Liver (tissue), 9 donors: ENCODE results near the gene SERPINB8. TPM values are rescaled to one million over a fixed set of nuclear protein-coding genes. Genes with fewer than 3 reads are reported as not detected.

Experiments
- DNase-seq: peaks from one replicate; pipeline ENCODE4 v3.0.0-alpha.2; 2017; ENCODE audit warnings: low spot score
- H3K27ac ChIP-seq, 2 donors: one replicate each; pipeline ENCODE4 v1.7.0; 2013; ENCODE audit warnings: inconsistent platforms in 2 of 2, low read length in 2 of 2, control low read depth in 1 of 2, low read depth in 1 of 2, mild to moderate bottlenecking in 1 of 2
- H3K27me3 ChIP-seq, 4 donors: one replicate each; pipeline versions ENCODE4 v1.6.1 to v1.7.0; 2013; ENCODE audit warnings: low read length in 3 of 4, inconsistent platforms in 1 of 4, mild to moderate bottlenecking in 1 of 4, moderate library complexity in 1 of 4; ENCODE audit not compliant: control insufficient read depth in 4 of 4, insufficient read depth in 4 of 4
- H3K36me3 ChIP-seq, 4 donors: one replicate each; pipeline versions ENCODE4 v1.6.1 to v1.7.0; 2013; ENCODE audit warnings: low read length in 3 of 4, mild to moderate bottlenecking in 3 of 4, low read depth in 1 of 4, moderate library complexity in 1 of 4; ENCODE audit not compliant: control insufficient read depth in 4 of 4, insufficient read depth in 3 of 4
- H3K4me1 ChIP-seq, 4 donors: one replicate each; pipeline versions ENCODE4 v1.6.1 to v1.7.0; 2013; ENCODE audit warnings: low read length in 3 of 4, mild to moderate bottlenecking in 3 of 4, moderate library complexity in 1 of 4; ENCODE audit not compliant: control insufficient read depth in 4 of 4, insufficient read depth in 4 of 4
- H3K4me3 ChIP-seq, 3 donors: one replicate each; pipeline versions ENCODE4 v1.6.1 to v1.7.0; 2013; ENCODE audit warnings: low read length in 3 of 3, control low read depth in 1 of 3, low read depth in 1 of 3, mild to moderate bottlenecking in 1 of 3
- H3K9ac ChIP-seq, 2 donors: one replicate each; pipeline ENCODE4 v1.7.0; 2013; ENCODE audit warnings: low read length in 2 of 2, mild to moderate bottlenecking in 2 of 2, moderate library complexity in 2 of 2, control low read depth in 1 of 2, low read depth in 1 of 2
- H3K9me3 ChIP-seq, 4 donors: one replicate each; pipeline versions ENCODE4 v1.6.1 to v1.7.0; 2013; ENCODE audit warnings: low read length in 3 of 4; ENCODE audit not compliant: control insufficient read depth in 4 of 4
- EGR1 ChIP-seq, 2 donors: IDR thresholded peaks; 2 replicates each; pipeline ENCODE4 v1.6.1; 2016 to 2018; ENCODE audit warnings: antibody characterized with exemption in 2 of 2, low read depth in 2 of 2
- FOXA1 ChIP-seq: IDR thresholded peaks from 2 replicates; pipeline ENCODE4 v1.6.1; 2016; ENCODE audit warnings: antibody characterized with exemption
- FOXA2 ChIP-seq: IDR thresholded peaks from 2 replicates; pipeline ENCODE4 v1.6.1; 2016; ENCODE audit warnings: antibody characterized with exemption
- GABPA ChIP-seq, 2 donors: IDR thresholded peaks in 1 of 2; conservative IDR thresholded peaks in 1 of 2; 2 replicates each; pipeline ENCODE4 v1.6.1; 2016; ENCODE audit warnings: antibody characterized with exemption in 2 of 2, mild to moderate bottlenecking in 1 of 2, moderate library complexity in 1 of 2
- HNF4A ChIP-seq, 2 donors: conservative IDR thresholded peaks; 2 replicates each; pipeline ENCODE4 v1.6.1; 2016; ENCODE audit warnings: antibody characterized with exemption in 2 of 2, mild to moderate bottlenecking in 2 of 2
- HNF4G ChIP-seq: IDR thresholded peaks from 2 replicates; pipeline ENCODE4 v1.6.1; 2016; ENCODE audit warnings: antibody characterized with exemption
- NR2F2 ChIP-seq: IDR thresholded peaks from 2 replicates; pipeline ENCODE4 v1.6.1; 2016; ENCODE audit warnings: antibody characterized with exemption
- RAD21 ChIP-seq, 2 donors: IDR thresholded peaks; 2 replicates each; pipeline ENCODE4 v1.6.1; 2016; ENCODE audit warnings: antibody characterized with exemption in 2 of 2, mild to moderate bottlenecking in 2 of 2
- RXRA ChIP-seq, 2 donors: IDR thresholded peaks; 2 replicates each; pipeline ENCODE4 v1.6.1; 2017 to 2018; ENCODE audit warnings: antibody characterized with exemption in 2 of 2, mild to moderate bottlenecking in 1 of 2
- SP1 ChIP-seq: IDR thresholded peaks from 2 replicates; pipeline ENCODE4 v1.6.1; 2018; ENCODE audit warnings: antibody characterized with exemption, mild to moderate bottlenecking
- YY1 ChIP-seq: IDR thresholded peaks from 2 replicates; pipeline ENCODE4 v1.6.1; 2016; ENCODE audit warnings: antibody characterized with exemption, mild to moderate bottlenecking
- ZBTB33 ChIP-seq: IDR thresholded peaks from 2 replicates; pipeline ENCODE4 v1.6.1; 2016; ENCODE audit warnings: antibody characterized with exemption
- WGBS: extraction: QIAGEN DNeasy Blood & Tissue Kit; methylation state at CpG from one replicate; pipeline ENCODE4 v1.1.7; 2013; 5-methylcytosine and 5-hydroxymethylcytosine counted together
- polyA plus RNA-seq, 2 donors: library from polyadenylated mRNA; stranded (reverse) in 1 of 2; unstranded in 1 of 2; fragments of 200-250 nt in 1 of 2; fragments of >200 nt in 1 of 2; fragmentation: Nextera tagmentation in 1 of 2; extraction: Ambion mirVana in 1 of 2; gene quantifications; one replicate each; pipeline versions ENCODE4 v1.2.1 to v1.2.3, GENCODE V29; 2013 to 2015
- total RNA-seq, 2 donors: library from RNA; depleted of rRNA; stranded (reverse); fragments of >200 nt; gene quantifications; one replicate each; pipeline ENCODE4 v1.2.3, GENCODE V29; 2014
- TF ChIP-seq, protein P1 (sequence below): fragments of 150-350 bp; IDR thresholded peaks from 2 replicates; pipeline ENCODE4 v1.5.1; 2017; ENCODE audit warnings: improper control_type of control experiment, low read depth, low read length; ENCODE audit not compliant: missing input control
- TF ChIP-seq, protein P2 (sequence below): IDR thresholded peaks from 2 replicates; pipeline ENCODE4 v1.6.1; 2016; ENCODE audit warnings: antibody characterized with exemption
- TF ChIP-seq, protein P3 (sequence below): IDR thresholded peaks from 2 replicates; pipeline ENCODE4 v1.6.1; 2016; ENCODE audit warnings: antibody characterized with exemption, mild to moderate bottlenecking
- TF ChIP-seq, protein P4 (sequence below): IDR thresholded peaks from 2 replicates; pipeline ENCODE4 v1.6.1; 2016; ENCODE audit warnings: antibody characterized with exemption
- donor health status: healthy.
- donor health status: healthy.
- donor health status: healthy.
- donor health status: healthy.
- donor health status: healthy.

The SERPINB8 gene
- total and polyA plus RNA-seq, 4 donors: 2.5 to 8.6 (median 6.7) TPM

- whole genome bisulfite sequencing: 75% methylated on average over 1 of the region's 1 CpG
- H3K27me3 ChIP-seq: no peaks in the 10 kb centered on the region
Observed at GRCh38 chr18:63924551-63924950, 45.3 kb upstream of the SERPINB8 start.

More at GRCh38 chr18:63924551-63924950, 45.3 kb upstream of the SERPINB8 start:
- Histone ChIP-seq H3K4me3 (no peak overlapping the region), H3K9ac (no peak overlapping the region), H3K36me3 (no peaks in the 10 kb centered on the region), H3K27ac (no peak overlapping the region), H3K4me1 (no peaks in the 10 kb centered on the region), H3K9me3 (no peaks in the 10 kb centered on the region)
- TF ChIP-seq GABPA (IDR thresholded peaks at IDR 0.05 in 1 of 2, conservative IDR thresholded peaks at IDR 0.05 in 1 of 2) (no peak), HNF4G (no peak), FOXA2 (no peak), HNF4A (conservative IDR thresholded peaks at IDR 0.05) (no peak), RXRA (IDR thresholded peaks at IDR 0.05) (no peak), YY1 (no peak), FOXA1 (no peak), NR2F2 (no peak), ZBTB33 (no peak), RAD21 (IDR thresholded peaks at IDR 0.05) (no peak), SP1 (no peak), EGR1 (IDR thresholded peaks at IDR 0.05; ENCODE audit: low read depth in 2 of 2) (no peak)
- TF ChIP-seq, protein P1, sequence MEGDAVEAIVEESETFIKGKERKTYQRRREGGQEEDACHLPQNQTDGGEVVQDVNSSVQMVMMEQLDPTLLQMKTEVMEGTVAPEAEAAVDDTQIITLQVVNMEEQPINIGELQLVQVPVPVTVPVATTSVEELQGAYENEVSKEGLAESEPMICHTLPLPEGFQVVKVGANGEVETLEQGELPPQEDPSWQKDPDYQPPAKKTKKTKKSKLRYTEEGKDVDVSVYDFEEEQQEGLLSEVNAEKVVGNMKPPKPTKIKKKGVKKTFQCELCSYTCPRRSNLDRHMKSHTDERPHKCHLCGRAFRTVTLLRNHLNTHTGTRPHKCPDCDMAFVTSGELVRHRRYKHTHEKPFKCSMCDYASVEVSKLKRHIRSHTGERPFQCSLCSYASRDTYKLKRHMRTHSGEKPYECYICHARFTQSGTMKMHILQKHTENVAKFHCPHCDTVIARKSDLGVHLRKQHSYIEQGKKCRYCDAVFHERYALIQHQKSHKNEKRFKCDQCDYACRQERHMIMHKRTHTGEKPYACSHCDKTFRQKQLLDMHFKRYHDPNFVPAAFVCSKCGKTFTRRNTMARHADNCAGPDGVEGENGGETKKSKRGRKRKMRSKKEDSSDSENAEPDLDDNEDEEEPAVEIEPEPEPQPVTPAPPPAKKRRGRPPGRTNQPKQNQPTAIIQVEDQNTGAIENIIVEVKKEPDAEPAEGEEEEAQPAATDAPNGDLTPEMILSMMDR: no peak
- TF ChIP-seq, protein P2, sequence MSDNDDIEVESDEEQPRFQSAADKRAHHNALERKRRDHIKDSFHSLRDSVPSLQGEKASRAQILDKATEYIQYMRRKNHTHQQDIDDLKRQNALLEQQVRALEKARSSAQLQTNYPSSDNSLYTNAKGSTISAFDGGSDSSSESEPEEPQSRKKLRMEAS: no peak
- TF ChIP-seq, protein P3, sequence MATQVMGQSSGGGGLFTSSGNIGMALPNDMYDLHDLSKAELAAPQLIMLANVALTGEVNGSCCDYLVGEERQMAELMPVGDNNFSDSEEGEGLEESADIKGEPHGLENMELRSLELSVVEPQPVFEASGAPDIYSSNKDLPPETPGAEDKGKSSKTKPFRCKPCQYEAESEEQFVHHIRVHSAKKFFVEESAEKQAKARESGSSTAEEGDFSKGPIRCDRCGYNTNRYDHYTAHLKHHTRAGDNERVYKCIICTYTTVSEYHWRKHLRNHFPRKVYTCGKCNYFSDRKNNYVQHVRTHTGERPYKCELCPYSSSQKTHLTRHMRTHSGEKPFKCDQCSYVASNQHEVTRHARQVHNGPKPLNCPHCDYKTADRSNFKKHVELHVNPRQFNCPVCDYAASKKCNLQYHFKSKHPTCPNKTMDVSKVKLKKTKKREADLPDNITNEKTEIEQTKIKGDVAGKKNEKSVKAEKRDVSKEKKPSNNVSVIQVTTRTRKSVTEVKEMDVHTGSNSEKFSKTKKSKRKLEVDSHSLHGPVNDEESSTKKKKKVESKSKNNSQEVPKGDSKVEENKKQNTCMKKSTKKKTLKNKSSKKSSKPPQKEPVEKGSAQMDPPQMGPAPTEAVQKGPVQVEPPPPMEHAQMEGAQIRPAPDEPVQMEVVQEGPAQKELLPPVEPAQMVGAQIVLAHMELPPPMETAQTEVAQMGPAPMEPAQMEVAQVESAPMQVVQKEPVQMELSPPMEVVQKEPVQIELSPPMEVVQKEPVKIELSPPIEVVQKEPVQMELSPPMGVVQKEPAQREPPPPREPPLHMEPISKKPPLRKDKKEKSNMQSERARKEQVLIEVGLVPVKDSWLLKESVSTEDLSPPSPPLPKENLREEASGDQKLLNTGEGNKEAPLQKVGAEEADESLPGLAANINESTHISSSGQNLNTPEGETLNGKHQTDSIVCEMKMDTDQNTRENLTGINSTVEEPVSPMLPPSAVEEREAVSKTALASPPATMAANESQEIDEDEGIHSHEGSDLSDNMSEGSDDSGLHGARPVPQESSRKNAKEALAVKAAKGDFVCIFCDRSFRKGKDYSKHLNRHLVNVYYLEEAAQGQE: no peak
- TF ChIP-seq, protein P4, sequence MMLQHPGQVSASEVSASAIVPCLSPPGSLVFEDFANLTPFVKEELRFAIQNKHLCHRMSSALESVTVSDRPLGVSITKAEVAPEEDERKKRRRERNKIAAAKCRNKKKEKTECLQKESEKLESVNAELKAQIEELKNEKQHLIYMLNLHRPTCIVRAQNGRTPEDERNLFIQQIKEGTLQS: no peak
- DNase-seq: no peak
